ENCODE results near the gene GLDC. TPM values are rescaled to one million over a fixed set of nuclear protein-coding genes. Genes with fewer than 3 reads are reported as not detected.

The GLDC gene
- total RNA-seq, 2 donors from 2014 or later: 8.9 to 38.8 TPM

DNA sequence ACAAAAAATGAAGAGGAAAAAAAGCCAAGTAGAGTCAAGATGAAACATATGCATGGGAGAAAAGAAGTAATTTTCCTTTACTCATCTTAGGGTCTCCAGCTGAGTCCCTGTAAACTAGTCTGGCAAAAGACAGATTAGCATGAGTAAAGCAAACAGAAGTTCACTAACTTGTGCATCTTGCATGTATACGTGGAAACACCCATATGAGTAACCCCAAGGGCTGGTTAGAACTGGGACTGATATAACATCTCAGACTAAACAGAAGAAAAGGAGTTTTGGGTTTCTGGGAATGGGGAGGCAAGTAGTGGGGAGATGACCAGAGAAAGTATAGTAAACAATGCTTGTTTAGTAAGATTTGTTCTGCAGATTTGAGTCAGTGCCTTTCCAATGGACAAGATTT, 20.1 kb upstream of the GLDC start:
- peaks cover 19% of the 10 kb centered on the region for H3K4me1 Mint-ChIP-seq

DNA sequence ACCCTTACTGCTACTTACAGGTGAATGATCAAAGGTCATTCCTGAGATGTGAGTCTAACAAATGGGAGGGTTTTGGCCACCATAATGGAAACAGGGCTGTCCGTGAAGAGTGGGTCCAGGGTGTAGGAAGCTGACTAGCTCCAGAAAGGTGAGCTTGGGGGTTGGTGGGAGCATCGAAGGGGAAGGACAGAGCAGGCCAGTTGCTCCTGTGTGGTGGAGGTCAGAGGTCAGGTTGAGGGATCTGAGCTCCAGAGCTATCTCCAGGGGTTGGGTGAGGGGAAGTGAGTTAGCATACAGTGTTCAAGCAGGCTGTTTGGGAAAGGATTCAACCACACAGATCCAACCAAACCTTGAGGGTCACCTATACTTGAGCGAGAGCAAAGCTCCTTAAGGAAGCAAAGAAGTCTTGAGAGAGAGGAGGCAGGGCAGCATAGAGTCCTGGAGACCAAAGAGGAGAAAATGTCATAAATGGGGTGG, 18.7 kb upstream of the GLDC start:
- DNase-seq: no peak
- H3K9me3 ChIP-seq (ENCODE audit: control insufficient read depth, low read length): no peaks in the 10 kb centered on the region
- H3K27me3 ChIP-seq (ENCODE audit: control insufficient read depth, insufficient read depth, low read length, poor library complexity, severe bottlenecking): no peaks in the 10 kb centered on the region
- H3K9me3 Mint-ChIP-seq: no peaks in the 10 kb centered on the region
- H3K36me3 ChIP-seq (ENCODE audit: control insufficient read depth, insufficient read depth, low read length): no peaks in the 10 kb centered on the region
- H3K4me1 Mint-ChIP-seq: peaks cover 14% of the 10 kb centered on the region
- H3K36me3 Mint-ChIP-seq (ENCODE audit: low read depth): no peaks in the 10 kb centered on the region
- no peaks in the 10 kb centered on the region for H3K27me3 Mint-ChIP-seq (ENCODE audit: insufficient read depth)
- no peak overlapping the region for H3K4me3 Mint-ChIP-seq
- H3K4me1 ChIP-seq (ENCODE audit: control insufficient read depth, insufficient read depth, low read length): peaks cover 5% of the 10 kb centered on the region
- H3K27ac ChIP-seq (ENCODE audit: low read depth, low read length): no peak overlapping the region
- H3K9ac ChIP-seq (ENCODE audit: extremely low read depth, low read length, poor library complexity, severe bottlenecking): no peak overlapping the region
- WGBS, 2 experiments (ENCODE audit: insufficient coverage in 1 of 2, insufficient read length in 1 of 2): 93 to 97% methylated on average over 3 of the region's 3 CpGs
- H3K27ac Mint-ChIP-seq: peak overlapping the region; percentile 27
- no peak overlapping the region for H3K4me3 ChIP-seq (ENCODE audit: low read length)
- TF ChIP-seq, protein P1, sequence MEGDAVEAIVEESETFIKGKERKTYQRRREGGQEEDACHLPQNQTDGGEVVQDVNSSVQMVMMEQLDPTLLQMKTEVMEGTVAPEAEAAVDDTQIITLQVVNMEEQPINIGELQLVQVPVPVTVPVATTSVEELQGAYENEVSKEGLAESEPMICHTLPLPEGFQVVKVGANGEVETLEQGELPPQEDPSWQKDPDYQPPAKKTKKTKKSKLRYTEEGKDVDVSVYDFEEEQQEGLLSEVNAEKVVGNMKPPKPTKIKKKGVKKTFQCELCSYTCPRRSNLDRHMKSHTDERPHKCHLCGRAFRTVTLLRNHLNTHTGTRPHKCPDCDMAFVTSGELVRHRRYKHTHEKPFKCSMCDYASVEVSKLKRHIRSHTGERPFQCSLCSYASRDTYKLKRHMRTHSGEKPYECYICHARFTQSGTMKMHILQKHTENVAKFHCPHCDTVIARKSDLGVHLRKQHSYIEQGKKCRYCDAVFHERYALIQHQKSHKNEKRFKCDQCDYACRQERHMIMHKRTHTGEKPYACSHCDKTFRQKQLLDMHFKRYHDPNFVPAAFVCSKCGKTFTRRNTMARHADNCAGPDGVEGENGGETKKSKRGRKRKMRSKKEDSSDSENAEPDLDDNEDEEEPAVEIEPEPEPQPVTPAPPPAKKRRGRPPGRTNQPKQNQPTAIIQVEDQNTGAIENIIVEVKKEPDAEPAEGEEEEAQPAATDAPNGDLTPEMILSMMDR (conservative IDR thresholded peaks at IDR 0.05): no peak

More for the DNA sequence above, 20.1 kb upstream of the GLDC start:
- Histone ChIP-seq H3K27ac (ENCODE audit: low read depth, low read length) (no peak overlapping the region), H3K9ac (ENCODE audit: extremely low read depth, low read length, poor library complexity, severe bottlenecking) (no peak overlapping the region), H3K4me1 (ENCODE audit: control insufficient read depth, insufficient read depth, low read length) (peaks cover 5% of the 10 kb centered on the region), H3K9me3 (ENCODE audit: control insufficient read depth, low read length) (no peaks in the 10 kb centered on the region), H3K27me3 (ENCODE audit: control insufficient read depth, insufficient read depth, low read length, poor library complexity, severe bottlenecking) (no peaks in the 10 kb centered on the region), H3K36me3 (ENCODE audit: control insufficient read depth, insufficient read depth, low read length) (no peaks in the 10 kb centered on the region), H3K4me3 (ENCODE audit: low read length) (no peak overlapping the region)
- Mint-ChIP-seq H3K27ac (no peak overlapping the region), H3K9me3 (no peaks in the 10 kb centered on the region), H3K27me3 (ENCODE audit: insufficient read depth) (no peaks in the 10 kb centered on the region), H3K4me3 (no peak overlapping the region), H3K36me3 (ENCODE audit: low read depth) (no peaks in the 10 kb centered on the region)
- DNase-seq: no peak
- 86 to 100% methylated on average over 1 of the region's 1 CpG for WGBS, 2 experiments (ENCODE audit: insufficient coverage in 1 of 2, insufficient read length in 1 of 2)
- TF ChIP-seq, protein P1 (conservative IDR thresholded peaks at IDR 0.05): no peak

DNA sequence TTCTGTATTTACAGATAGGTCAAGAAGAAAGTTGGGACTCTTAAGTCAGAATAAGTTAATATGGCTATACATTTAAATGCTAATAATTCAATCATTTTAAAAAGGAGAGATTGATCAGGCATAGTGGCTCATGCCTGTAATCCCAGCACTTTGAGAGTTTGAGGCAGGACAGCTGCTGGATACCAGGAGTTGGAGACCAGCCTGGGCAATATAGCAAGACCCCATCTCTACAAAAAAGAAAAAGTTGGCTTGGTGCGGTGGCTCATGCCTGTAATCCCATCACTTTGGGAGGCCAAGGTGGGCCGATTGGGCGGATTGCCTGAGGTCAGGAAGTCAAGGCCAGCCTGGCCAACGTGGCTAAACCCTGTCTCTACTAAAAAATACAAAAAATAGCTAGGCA, 15.0 kb upstream of the GLDC start:
- no peak overlapping the region for H3K9ac ChIP-seq (ENCODE audit: extremely low read depth, low read length, poor library complexity, severe bottlenecking)
- Mint-ChIP-seq H3K9me3 (peaks cover 2% of the 10 kb centered on the region), H3K27ac (no peak overlapping the region), H3K36me3 (ENCODE audit: low read depth) (peaks cover 1% of the 10 kb centered on the region), H3K4me3 (no peak overlapping the region), H3K27me3 (ENCODE audit: insufficient read depth) (no peaks in the 10 kb centered on the region), H3K4me1 (peaks cover 16% of the 10 kb centered on the region)
- H3K9me3 ChIP-seq (ENCODE audit: control insufficient read depth, low read length): no peaks in the 10 kb centered on the region
- no peaks in the 10 kb centered on the region for H3K36me3 ChIP-seq (ENCODE audit: control insufficient read depth, insufficient read depth, low read length)
- no peak overlapping the region for H3K4me3 ChIP-seq (ENCODE audit: low read length)
- DNase-seq: no peak
- WGBS, 2 experiments (ENCODE audit: insufficient coverage in 1 of 2, insufficient read length in 1 of 2): 69% methylated on average over 4 of the region's 4 CpGs; no CpG with 5 or more reads in 1 of the 2 experiments
- TF ChIP-seq, protein P1 (conservative IDR thresholded peaks at IDR 0.05): no peak
- H3K4me1 ChIP-seq (ENCODE audit: control insufficient read depth, insufficient read depth, low read length): no peaks in the 10 kb centered on the region
- no peaks in the 10 kb centered on the region for H3K27me3 ChIP-seq (ENCODE audit: control insufficient read depth, insufficient read depth, low read length, poor library complexity, severe bottlenecking)
- H3K27ac ChIP-seq (ENCODE audit: low read depth, low read length): no peak overlapping the region
